HepG2 (cell line): Measurements from ENCODE around the gene TM9SF2.

ENCODE experiments used
- CTCF ChIP-seq: sonication (generic); formaldehyde crosslinking; IDR thresholded peaks from 2 replicates; pipeline ENCODE4 v1.5.0; 2020; ENCODE audit warnings: mild to moderate bottlenecking, missing genetic modification reagents, moderate library complexity
- HOXA9 ChIP-seq: sonication (generic); formaldehyde crosslinking; IDR thresholded peaks from 2 replicates; pipeline ENCODE4 v1.8.1; 2022; ENCODE audit warnings: missing genetic modification reagents, mild to moderate bottlenecking, moderate library complexity, borderline replicate concordance
- IKZF4 ChIP-seq: sonication (generic); formaldehyde crosslinking; IDR thresholded peaks from 2 replicates; pipeline ENCODE4 v1.5.1; 2020; ENCODE audit warnings: borderline replicate concordance, mild to moderate bottlenecking, low read depth, missing genetic modification reagents; ENCODE audit errors: not compliant biosample characterization
- JUN ChIP-seq: sonication (generic); formaldehyde crosslinking; IDR thresholded peaks from 2 replicates; pipeline ENCODE4 v1.4.0; 2020; ENCODE audit warnings: mild to moderate bottlenecking, missing genetic modification reagents
- KAT7 ChIP-seq: IDR thresholded peaks from 2 replicates; pipeline ENCODE4 v1.6.1; 2018; ENCODE audit warnings: borderline replicate concordance, missing compliant biosample characterization
- MAFK ChIP-seq, 2 experiments: IDR thresholded peaks in 1 of 2; conservative IDR thresholded peaks in 1 of 2; 2 replicates each; pipeline ENCODE4 v1.6.1; 2011; ENCODE audit warnings: improper control_type of control experiment in 2 of 2, low read length in 2 of 2
- MXI1 ChIP-seq: IDR thresholded peaks from 3 replicates; pipeline ENCODE4 v1.6.1; 2012; ENCODE audit warnings: low read depth, low read length, inconsistent platforms, borderline replicate concordance
- MZF1 ChIP-seq: sonication (generic); formaldehyde crosslinking; IDR thresholded peaks from 2 replicates; pipeline ENCODE4 v1.8.1; 2023; ENCODE audit warnings: mild to moderate bottlenecking, missing genetic modification reagents, borderline replicate concordance
- POLR2AphosphoS5 ChIP-seq: IDR thresholded peaks from 2 replicates; pipeline ENCODE4 v1.6.1; 2012; ENCODE audit warnings: low read depth, low read length
- RERE ChIP-seq: IDR thresholded peaks from 2 replicates; pipeline ENCODE4 v1.6.1; 2016; ENCODE audit warnings: low read depth, missing genetic modification reagents, missing compliant biosample characterization
- SMARCC2 ChIP-seq: fragments of 450-650 bp; IDR thresholded peaks from 2 replicates; pipeline ENCODE4 v1.6.1; 2017; ENCODE audit warnings: antibody characterized with exemption, mild to moderate bottlenecking
- TAF1 ChIP-seq: sonication (generic); formaldehyde crosslinking; IDR thresholded peaks from 2 replicates; pipeline ENCODE4 v1.4.0; 2020; ENCODE audit warnings: missing genetic modification reagents
- YY1 ChIP-seq: IDR thresholded peaks from 2 replicates; pipeline ENCODE4 v1.6.1; 2011; ENCODE audit warnings: low read length, low read depth, moderate library complexity, mild to moderate bottlenecking; ENCODE audit not compliant: insufficient read depth, insufficient replicate concordance
- ZBTB4 ChIP-seq: sonication (generic); formaldehyde crosslinking; IDR thresholded peaks from 2 replicates; pipeline ENCODE4 v1.4.0; 2020; ENCODE audit warnings: missing genetic modification reagents, mild to moderate bottlenecking, borderline replicate concordance

GRCh38 chr13:99596180-99596579, 94.9 kb downstream of the TM9SF2 start:
- no peak for TF ChIP-seq IKZF4
- TF ChIP-seq HOXA9 (CRISPR knock-in tag) = no peak
- TF ChIP-seq POLR2AphosphoS5 = no peak
- TF ChIP-seq MZF1 (CRISPR knock-in tag) = no peak
- TF ChIP-seq RERE (CRISPR knock-in tag) = no peak
- no peak for TF ChIP-seq SMARCC2
- TF ChIP-seq KAT7 (CRISPR knock-in tag) = no peak
- TF ChIP-seq YY1 = no peak
- TF ChIP-seq MAFK (conservative IDR thresholded peaks at IDR 0.05 in 1 of 2, IDR thresholded peaks at IDR 0.05 in 1 of 2; ENCODE audit: low read length in 2 of 2) = no peak
- no peak for TF ChIP-seq ZBTB4
- TF ChIP-seq CTCF (CRISPR knock-in tag) = no peak
- TF ChIP-seq JUN = no peak
- no peak for TF ChIP-seq TAF1
- no peak for TF ChIP-seq MXI1
